ENCODE measurements around the gene DQX1.

Gene DQX1

GRCh38 chr2:74516650-74517049, 9.4 kb downstream of the DQX1 start:
- no peak for ATAC-seq
- no peak for TF ChIP-seq CSDC2 (CRISPR knock-in tag; IDR thresholded peaks at IDR 0.05)
- no peak for TF ChIP-seq ZFP3 (CRISPR knock-in tag; IDR thresholded peaks at IDR 0.05)
- no peak for TF ChIP-seq GLIS3 (CRISPR knock-in tag; IDR thresholded peaks at IDR 0.05)
- TF ChIP-seq PPARA (CRISPR knock-in tag; IDR thresholded peaks at IDR 0.05; ENCODE audit: borderline replicate concordance), result no peak
- TF ChIP-seq CSRNP3 (CRISPR knock-in tag; IDR thresholded peaks at IDR 0.05), result no peak
- no peak for TF ChIP-seq BACH2 (CRISPR knock-in tag; IDR thresholded peaks at IDR 0.05; ENCODE audit: borderline replicate concordance)
- no peak for TF ChIP-seq ISL1 (CRISPR knock-in tag; IDR thresholded peaks at IDR 0.05)
- TF ChIP-seq ZC3H10 (CRISPR knock-in tag; IDR thresholded peaks at IDR 0.05), result no peak
- no peak for TF ChIP-seq SNAI2 (CRISPR knock-in tag; IDR thresholded peaks at IDR 0.05)

GRCh38 chr2:74515981-74516633, 9.9 kb downstream of the DQX1 start:
- no peak for ATAC-seq
- TF ChIP-seq RARB (CRISPR knock-in tag; IDR thresholded peaks at IDR 0.05), result no peak

GRCh38 chr2:74515271-74515980, 10.6 kb downstream of the DQX1 start:
- no peak for ATAC-seq

GRCh38 chr2:74514368-74515270, 11.4 kb downstream of the DQX1 start, which contains the start of gene TLX2:
Gene TLX2 (plus strand): TSS chr2:74514450. CDS start chr2:74514807, 357 bp downstream.
- peak; percentile 79 for ATAC-seq
- no peak for TF ChIP-seq ZNF8 (CRISPR knock-in tag; IDR thresholded peaks at IDR 0.05)
- TF ChIP-seq CSDC2 (CRISPR knock-in tag; IDR thresholded peaks at IDR 0.05), result no peak
- TF ChIP-seq ARNTL (CRISPR knock-in tag; IDR thresholded peaks at IDR 0.05; ENCODE audit: borderline replicate concordance, low read depth), result no peak
- TF ChIP-seq ZFP30 (CRISPR knock-in tag; IDR thresholded peaks at IDR 0.05), result no peak

More at GRCh38 chr2:74515271-74515980, 10.6 kb downstream of the DQX1 start:
- no peak for TF ChIP-seq TCF4 (CRISPR knock-in tag; IDR thresholded peaks at IDR 0.05; ENCODE audit: borderline replicate concordance)
- TF ChIP-seq OSR1 (CRISPR knock-in tag; IDR thresholded peaks at IDR 0.05), result no peak
- no peak for TF ChIP-seq SNAI2 (CRISPR knock-in tag; IDR thresholded peaks at IDR 0.05)
- TF ChIP-seq CSRNP3 (CRISPR knock-in tag; IDR thresholded peaks at IDR 0.05), result no peak
- TF ChIP-seq ZNF70 (CRISPR knock-in tag; IDR thresholded peaks at IDR 0.05), result no peak
- TF ChIP-seq BACH2 (CRISPR knock-in tag; IDR thresholded peaks at IDR 0.05; ENCODE audit: borderline replicate concordance), result no peak
- TF ChIP-seq ZC3H10 (CRISPR knock-in tag; IDR thresholded peaks at IDR 0.05), result no peak
- TF ChIP-seq ISL1 (CRISPR knock-in tag; IDR thresholded peaks at IDR 0.05), result no peak
- TF ChIP-seq POU6F1 (CRISPR knock-in tag; IDR thresholded peaks at IDR 0.05; ENCODE audit: borderline replicate concordance, low read depth), result no peak
- no peak for TF ChIP-seq RARB (CRISPR knock-in tag; IDR thresholded peaks at IDR 0.05)
- TF ChIP-seq ZNF8 (CRISPR knock-in tag; IDR thresholded peaks at IDR 0.05), result no peak

GRCh38 chr2:74513605-74514367, 12.2 kb downstream of the DQX1 start:
- TF ChIP-seq PATZ1 (CRISPR knock-in tag; IDR thresholded peaks at IDR 0.05; ENCODE audit: borderline replicate concordance) (peak; percentile 91; the same call in 1 of the 2 replicates), ZFP30 (CRISPR knock-in tag; IDR thresholded peaks at IDR 0.05) (no peak), ZNF8 (CRISPR knock-in tag; IDR thresholded peaks at IDR 0.05) (no peak), GLIS3 (CRISPR knock-in tag; IDR thresholded peaks at IDR 0.05) (peak; percentile 59; the same call in 1 of the 2 replicates), ISL1 (CRISPR knock-in tag; IDR thresholded peaks at IDR 0.05) (no peak), ZNF565 (CRISPR knock-in tag; conservative IDR thresholded peaks at IDR 0.05; ENCODE audit: low read depth) (no peak)

More at GRCh38 chr2:74513605-74514367, 12.2 kb downstream of the DQX1 start:
- ATAC-seq, result peak; percentile 18

All from SK-N-SH treated with all-trans-retinoic acid at 6 μM for 48 hours (cell line).